Stimulated activated CD8-positive, alpha-beta memory T cell treated with anti-CD3 and anti-CD28 coated beads, Interleukin-12 subunit alpha, Interleukin-12 subunit beta, amount 100 ng/mL, for 1 hour (primary cell): ENCODE results near the gene ZNF511.
A peak's percentile ranks its signal among the peaks of the same experiment; 100 is the strongest.

Experiments used
- DNase-seq: peaks from one replicate; pipeline ENCODE4 v3.0.0-alpha.2; 2020; ENCODE audit warnings: low read depth

The ZNF511 gene

GRCh38 chr10:133353988-133354605 is 45.4 kb downstream of the ZNF511 start:
- DNase-seq = no peak

DNA sequence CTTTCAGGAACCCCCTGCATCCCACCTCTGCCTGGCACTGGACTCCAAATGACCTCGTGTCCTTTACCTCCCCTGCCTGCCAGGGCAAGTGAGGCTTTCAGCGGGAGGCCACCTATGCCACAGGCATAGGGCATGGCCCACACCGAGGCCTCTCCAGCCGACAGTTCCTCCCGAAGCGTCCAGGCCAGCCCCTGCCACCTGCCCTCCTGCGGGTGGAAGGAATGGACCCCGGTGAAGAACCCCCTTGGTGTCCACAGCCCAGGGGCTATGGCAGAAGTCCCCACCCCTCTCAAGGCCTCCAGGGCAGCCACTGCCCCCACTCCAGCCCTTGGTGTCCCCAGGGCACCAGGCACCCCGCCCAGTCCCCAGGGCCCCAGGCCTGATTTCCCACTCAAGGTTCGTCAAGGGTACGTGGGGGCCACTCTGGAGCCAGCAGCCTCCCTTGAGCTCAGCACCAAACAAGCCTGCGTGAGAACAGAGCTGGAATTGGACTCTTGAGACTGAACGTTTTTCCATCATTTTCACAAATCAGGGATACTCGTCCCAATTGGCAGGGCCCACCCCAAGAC is 46.0 kb downstream of the ZNF511 start:
- no peak for DNase-seq

DNA sequence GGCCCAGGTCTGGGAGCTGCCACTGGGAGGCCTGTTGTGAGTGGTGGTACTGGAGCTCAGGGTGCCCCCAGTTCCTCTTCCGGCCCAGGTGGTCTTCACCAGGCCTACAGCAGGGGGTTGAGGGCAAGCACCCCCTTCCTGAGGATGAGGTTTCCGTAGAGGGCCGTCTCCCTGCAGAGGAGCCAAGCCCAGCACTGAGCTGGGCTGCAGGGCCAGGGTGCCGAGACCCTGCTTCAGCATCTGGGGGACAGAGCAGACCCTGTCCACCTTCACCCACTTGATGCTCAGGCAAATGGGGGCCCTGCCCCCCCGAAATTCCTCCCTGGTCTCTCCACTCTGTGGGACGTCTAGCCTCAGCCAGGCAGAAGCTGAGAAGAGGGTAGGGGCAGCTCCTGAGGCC is 46.6 kb downstream of the ZNF511 start:
- no peak for DNase-seq

DNA sequence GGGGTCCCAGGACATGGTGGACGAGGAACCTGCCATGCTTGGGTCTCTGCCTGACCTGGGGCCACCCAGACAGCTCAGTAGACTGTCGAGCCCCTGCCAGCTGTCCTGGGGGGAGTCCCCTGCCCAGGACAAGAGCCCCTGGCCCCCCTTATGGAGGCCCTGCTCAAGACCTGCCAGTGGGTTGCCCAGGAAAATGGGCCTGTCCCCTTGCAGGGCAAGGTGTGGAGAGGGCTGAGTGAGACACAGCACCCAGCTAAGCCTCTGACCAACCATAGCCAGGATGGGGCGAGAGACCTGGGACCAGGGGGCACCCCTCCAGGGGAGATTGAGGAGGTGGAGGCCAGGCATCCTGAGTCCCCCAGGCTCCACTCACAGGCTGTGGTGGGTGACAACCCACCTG is 47.3 kb downstream of the ZNF511 start:
- DNase-seq = no peak

DNA sequence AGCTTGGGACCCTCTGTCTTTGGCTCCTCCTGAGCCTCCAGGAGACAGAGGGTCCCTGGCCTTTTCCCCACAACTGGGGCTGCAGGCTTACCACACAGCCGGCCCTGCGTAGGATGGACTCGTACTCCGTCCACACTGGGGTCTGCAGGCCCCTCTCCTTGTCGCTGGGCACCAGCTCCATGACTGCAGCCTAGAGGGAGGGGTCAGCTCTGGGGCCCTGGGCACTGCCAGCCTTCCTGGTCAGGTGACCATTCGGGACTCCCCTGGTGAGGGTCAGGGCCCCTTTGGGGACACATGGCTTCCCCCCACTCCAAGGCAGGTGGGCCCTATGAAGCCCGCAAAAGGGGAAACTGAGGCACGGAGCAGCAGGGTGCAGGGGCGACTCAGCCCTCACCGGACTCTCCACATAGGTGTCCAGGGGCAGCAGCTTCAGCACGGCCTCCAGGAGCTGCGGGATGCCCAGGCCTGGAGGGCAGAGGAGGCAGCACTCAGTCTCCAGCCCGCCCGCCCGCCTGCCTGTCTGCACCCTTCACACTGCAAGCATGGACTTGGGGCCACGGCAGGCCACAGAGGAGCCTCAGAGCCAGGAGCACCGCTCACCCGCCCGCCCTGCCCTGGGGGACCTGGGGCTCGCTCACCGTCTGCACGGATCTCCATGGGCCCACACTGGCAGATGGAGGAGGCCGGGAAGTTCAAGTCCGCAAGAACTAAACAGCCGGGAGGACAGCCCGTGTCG is 48.0 kb downstream of the ZNF511 start:
- no peak for DNase-seq

- DNase-seq = peak; percentile 36
These were observed 48.8 kb downstream of the ZNF511 start, which contains the start of gene FUOM for GRCh38 chr10:133357285-133358161. Gene FUOM, minus strand, starts transcription at chr10:133358019. Its CDS starts 12 bp downstream, at chr10:133358007.

- DNase-seq = no peak
These were observed 49.6 kb downstream of the ZNF511 start for GRCh38 chr10:133358162-133358924.

- DNase-seq = no peak
These were observed 50.2 kb downstream of the ZNF511 start for GRCh38 chr10:133358925-133359310.

DNA sequence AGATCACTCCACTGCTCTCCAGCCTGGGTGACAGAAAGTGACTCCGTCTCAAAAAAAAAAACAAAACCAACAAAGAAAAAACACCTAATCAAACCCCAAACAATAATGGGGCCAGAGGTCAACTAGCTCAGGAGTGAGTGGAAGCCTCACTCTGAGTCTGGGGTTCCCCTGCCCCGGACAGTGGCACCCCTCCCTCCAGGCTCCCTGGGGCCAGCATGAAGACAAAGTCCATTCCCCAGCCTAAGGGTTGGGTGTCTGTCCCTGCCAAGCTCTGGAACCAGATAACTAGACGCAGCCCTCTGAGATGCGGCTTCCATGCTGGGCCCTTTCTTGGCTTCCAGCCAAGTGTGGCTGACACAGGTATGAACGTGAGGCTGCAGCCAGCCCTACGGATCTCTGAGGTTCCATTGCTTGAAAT is 50.8 kb downstream of the ZNF511 start:
- no peak for DNase-seq

DNA sequence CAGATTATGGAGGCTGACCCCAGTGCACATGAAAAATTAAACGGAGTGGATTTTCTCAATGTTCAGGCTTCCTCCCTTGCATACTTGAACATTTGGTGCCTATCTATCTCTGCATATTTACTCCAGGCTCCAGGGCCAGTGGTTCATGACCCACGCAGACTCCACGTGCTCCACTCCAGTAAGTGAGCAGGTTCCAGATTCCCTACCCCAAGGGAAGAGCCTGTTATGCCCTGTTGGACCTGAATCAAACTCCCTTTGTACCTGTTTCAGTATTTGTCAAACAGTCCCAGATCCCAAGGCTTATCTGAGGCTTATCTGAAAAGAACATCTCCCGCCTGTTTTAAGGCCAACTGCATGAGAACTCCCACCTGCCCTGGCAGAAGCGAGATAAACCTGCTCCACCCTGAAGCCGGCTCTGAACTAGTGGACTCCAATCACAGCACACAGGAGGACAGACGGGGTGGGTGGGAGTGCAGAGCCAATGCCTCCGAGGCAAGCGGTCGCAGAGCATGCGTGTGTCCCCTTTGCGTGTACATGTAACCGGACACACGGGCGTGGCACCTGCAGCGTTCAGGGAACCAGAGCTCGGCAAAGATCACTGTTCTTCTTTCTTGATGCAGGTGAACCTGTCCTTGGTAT is 51.4 kb downstream of the ZNF511 start:
- no peak for DNase-seq

DNA sequence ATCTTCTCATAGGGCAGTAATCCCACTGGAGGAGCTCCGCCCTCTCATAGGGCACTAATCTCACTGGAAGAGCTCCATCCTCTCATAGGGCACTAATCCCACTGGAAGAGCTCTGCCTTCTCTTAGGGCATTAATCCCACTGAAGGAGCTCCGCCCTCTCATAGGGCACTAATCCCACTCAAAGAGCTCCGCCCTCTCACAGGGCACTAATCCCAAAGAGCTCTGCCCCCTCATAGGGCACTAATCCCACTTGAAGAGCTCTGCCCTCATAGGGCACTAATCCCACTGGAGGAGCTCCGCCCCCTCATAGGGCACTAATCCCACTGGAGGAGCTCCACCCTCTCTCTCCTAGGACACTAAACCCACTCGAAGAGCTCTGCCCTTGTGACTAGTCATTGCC is 52.5 kb downstream of the ZNF511 start:
- DNase-seq = no peak

GRCh38 chr10:133361773-133362441 is 53.2 kb downstream of the ZNF511 start:
- DNase-seq = no peak
